Measurements from ENCODE around the gene SLC6A3. TPM values are rescaled to one million over a fixed set of nuclear protein-coding genes. Genes with fewer than 3 reads are reported as not detected.

Gene SLC6A3
- total RNA-seq, 5 donors from 2014 or later (not counting 1 experiment from before 2014, with no cell fraction given), result 0.22 TPM; not detected in 4

GRCh38 chr5:1399737-1400136 is 45.5 kb downstream of the SLC6A3 start:
- no peak for DNase-seq
- no peak for ATAC-seq (replicated peaks in 1 of 4)
- Histone ChIP-seq H3K36me3 (ENCODE audit: control insufficient read depth in 2 of 2, extremely low read depth in 1 of 2, insufficient read depth in 1 of 2, low read length in 1 of 2) (no peaks in the 10 kb centered on the region), H3K9me3 (no peaks in the 10 kb centered on the region), H3K4me1 (ENCODE audit: control insufficient read depth in 1 of 2, extremely low read depth in 1 of 2, insufficient read depth in 2 of 2, low read length in 2 of 2) (no peaks in the 10 kb centered on the region), H3K27me3 (replicated peaks in 1 of 2; ENCODE audit: control insufficient read depth in 2 of 2, extremely low read depth in 1 of 2, insufficient read depth in 2 of 2, low read length in 1 of 2) (peaks cover 0 to 59% of the 10 kb centered on the region in 2 experiments), H3K4me3 (ENCODE audit: control insufficient read depth in 1 of 2, extremely low read depth in 1 of 2, low read length in 1 of 2) (no peak overlapping the region), H3K27ac (ENCODE audit: low read length) (no peak overlapping the region)
- Mint-ChIP-seq H3K27me3 (peaks cover 33 to 37% of the 10 kb centered on the region in 2 donors), H3K4me1 (no peaks in the 10 kb centered on the region), H3K36me3 (no peaks in the 10 kb centered on the region), H3K9me3 (peaks cover 0 to 15% (median 11%) of the 10 kb centered on the region in 3 donors), H3K27ac (no peak overlapping the region), H3K4me3 (no peak overlapping the region)
- WGBS (ENCODE audit: insufficient coverage), result 79% methylated on average over 10 of the region's 11 CpGs
- ChIA-PET POLR2A (no interaction called here), CTCF (no interaction called here)

DNA sequence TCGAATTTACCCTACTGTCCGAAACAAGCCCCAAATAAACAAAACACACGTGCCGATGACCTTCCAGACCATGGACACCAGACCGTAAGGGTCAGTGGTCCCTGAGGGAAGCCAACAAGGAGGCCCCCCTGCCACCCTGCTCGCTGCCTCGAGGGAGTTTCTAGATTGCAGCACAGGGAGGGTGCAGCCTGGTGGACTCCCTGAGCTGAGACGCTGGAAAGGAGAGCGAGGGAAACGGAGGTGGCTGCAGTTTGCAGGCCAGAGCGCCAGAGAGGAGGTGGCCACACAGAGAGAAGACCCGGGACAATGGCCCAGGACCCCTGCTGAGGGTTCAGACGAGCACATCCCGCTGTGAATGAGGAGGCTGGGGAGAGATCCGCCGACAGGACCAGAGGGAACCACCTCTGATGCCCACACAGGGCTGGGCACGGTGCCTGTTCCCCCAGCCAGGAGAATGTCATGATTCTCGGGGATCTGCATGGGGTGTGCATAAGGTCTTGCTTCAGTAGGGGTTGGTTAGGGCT is 48.9 kb downstream of the SLC6A3 start:
- Mint-ChIP-seq H3K36me3 (no peaks in the 10 kb centered on the region), H3K4me1 (no peaks in the 10 kb centered on the region), H3K9me3 (peaks cover 0 to 15% (median 11%) of the 10 kb centered on the region in 3 donors), H3K27me3 (peaks cover 39 to 49% of the 10 kb centered on the region in 2 donors), H3K27ac (no peak overlapping the region), H3K4me3 (no peak overlapping the region)
- DNase-seq (no peak), ATAC-seq (replicated peaks in 1 of 4) (no peak)
- peaks cover 0 to 73% of the 10 kb centered on the region in 2 experiments for H3K27me3 ChIP-seq (replicated peaks in 1 of 2; ENCODE audit: control insufficient read depth in 2 of 2, extremely low read depth in 1 of 2, insufficient read depth in 2 of 2, low read length in 1 of 2)
- ChIA-PET CTCF (no interaction called here), POLR2A (interaction anchor here in 1 of 2 donors (0.5 kb wide), 1 partner anchor 70 kb away, joined by 4 read pairs; no protein-coding TSS in a partner anchor)
- no peaks in the 10 kb centered on the region for H3K36me3 ChIP-seq (ENCODE audit: control insufficient read depth in 2 of 2, extremely low read depth in 1 of 2, insufficient read depth in 1 of 2, low read length in 1 of 2)
- WGBS (ENCODE audit: insufficient coverage), result 59% methylated on average over 14 of the region's 18 CpGs
- no peak overlapping the region for H3K27ac ChIP-seq (ENCODE audit: low read length)
- no peaks in the 10 kb centered on the region for H3K4me1 ChIP-seq (ENCODE audit: control insufficient read depth in 1 of 2, extremely low read depth in 1 of 2, insufficient read depth in 2 of 2, low read length in 2 of 2)
- H3K9me3 ChIP-seq, result no peaks in the 10 kb centered on the region
- no peak overlapping the region for H3K4me3 ChIP-seq (ENCODE audit: control insufficient read depth in 1 of 2, extremely low read depth in 1 of 2, low read length in 1 of 2)

DNA sequence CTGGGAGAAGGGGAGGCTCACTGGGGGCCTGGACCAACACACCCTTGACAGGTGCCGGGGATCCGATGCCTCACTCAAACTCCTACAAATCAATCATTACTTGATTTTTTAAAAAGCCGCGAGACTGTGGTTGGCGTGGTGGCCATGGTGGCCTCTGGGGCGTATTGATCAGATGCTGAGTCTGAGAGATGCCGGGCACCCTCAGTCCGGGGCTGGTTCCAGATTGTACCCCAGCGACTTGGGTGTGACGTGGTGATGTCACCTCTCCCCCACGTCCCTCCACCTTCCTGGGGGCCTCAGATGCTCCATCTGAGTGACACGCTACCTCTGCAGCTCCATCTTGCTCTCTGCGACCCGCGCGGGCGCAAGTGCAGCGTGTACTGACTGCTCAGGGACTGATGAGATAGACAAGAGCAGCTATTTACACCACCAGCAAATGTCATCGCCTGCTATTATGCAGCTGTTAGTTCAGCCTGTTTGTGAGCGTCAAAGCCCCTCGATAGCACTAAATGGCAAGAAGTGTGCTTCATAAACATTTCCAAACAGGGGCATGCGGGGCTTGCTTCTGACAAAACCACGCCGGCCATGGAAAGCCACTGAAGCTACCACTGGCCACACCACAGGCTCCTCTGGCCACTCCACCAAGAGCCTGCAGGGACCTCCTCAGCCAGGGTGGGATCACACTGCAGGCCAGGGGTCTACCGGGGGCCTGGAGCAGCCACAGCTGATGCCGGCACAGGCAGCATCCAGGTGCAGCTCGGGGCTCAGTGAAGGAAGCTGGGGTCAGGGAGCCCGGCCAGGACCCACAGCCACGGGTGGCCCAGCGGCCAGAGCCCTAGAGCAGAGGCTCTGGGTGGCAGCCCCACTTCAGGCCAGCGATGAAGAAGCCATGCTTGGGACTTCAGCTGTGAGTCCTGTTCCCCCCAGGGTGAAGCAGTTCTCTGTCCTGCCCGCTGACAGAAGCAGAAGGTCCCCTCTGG is 50.1 kb downstream of the SLC6A3 start:
- Histone ChIP-seq H3K4me3 (ENCODE audit: control insufficient read depth in 1 of 2, extremely low read depth in 1 of 2, low read length in 1 of 2) (no peak overlapping the region), H3K4me1 (ENCODE audit: control insufficient read depth in 1 of 2, extremely low read depth in 1 of 2, insufficient read depth in 2 of 2, low read length in 2 of 2) (no peaks in the 10 kb centered on the region), H3K9me3 (no peaks in the 10 kb centered on the region), H3K36me3 (ENCODE audit: control insufficient read depth in 2 of 2, extremely low read depth in 1 of 2, insufficient read depth in 1 of 2, low read length in 1 of 2) (no peaks in the 10 kb centered on the region), H3K27ac (ENCODE audit: low read length) (no peak overlapping the region), H3K27me3 (replicated peaks in 1 of 2; ENCODE audit: control insufficient read depth in 2 of 2, extremely low read depth in 1 of 2, insufficient read depth in 2 of 2, low read length in 1 of 2) (peaks cover 0 to 72% of the 10 kb centered on the region in 2 experiments)
- H3K9me3 Mint-ChIP-seq, result peaks cover 0 to 15% (median 11%) of the 10 kb centered on the region in 3 donors
- WGBS (ENCODE audit: insufficient coverage), result 84% methylated on average over 27 of the region's 32 CpGs
- ChIA-PET POLR2A (no interaction called here), CTCF (interaction anchor here (0.5 kb wide), 2 partner anchors 129 to 249 kb away, joined by 4 read pairs; no protein-coding TSS in a partner anchor)
- H3K4me1 Mint-ChIP-seq, result no peaks in the 10 kb centered on the region
- H3K36me3 Mint-ChIP-seq, result no peaks in the 10 kb centered on the region
- no peak for ATAC-seq (replicated peaks in 1 of 4)
- peaks cover 39 to 46% of the 10 kb centered on the region in 2 donors for H3K27me3 Mint-ChIP-seq
- H3K27ac Mint-ChIP-seq, result no peak overlapping the region
- H3K4me3 Mint-ChIP-seq, result no peak overlapping the region
- no peak for DNase-seq

DNA sequence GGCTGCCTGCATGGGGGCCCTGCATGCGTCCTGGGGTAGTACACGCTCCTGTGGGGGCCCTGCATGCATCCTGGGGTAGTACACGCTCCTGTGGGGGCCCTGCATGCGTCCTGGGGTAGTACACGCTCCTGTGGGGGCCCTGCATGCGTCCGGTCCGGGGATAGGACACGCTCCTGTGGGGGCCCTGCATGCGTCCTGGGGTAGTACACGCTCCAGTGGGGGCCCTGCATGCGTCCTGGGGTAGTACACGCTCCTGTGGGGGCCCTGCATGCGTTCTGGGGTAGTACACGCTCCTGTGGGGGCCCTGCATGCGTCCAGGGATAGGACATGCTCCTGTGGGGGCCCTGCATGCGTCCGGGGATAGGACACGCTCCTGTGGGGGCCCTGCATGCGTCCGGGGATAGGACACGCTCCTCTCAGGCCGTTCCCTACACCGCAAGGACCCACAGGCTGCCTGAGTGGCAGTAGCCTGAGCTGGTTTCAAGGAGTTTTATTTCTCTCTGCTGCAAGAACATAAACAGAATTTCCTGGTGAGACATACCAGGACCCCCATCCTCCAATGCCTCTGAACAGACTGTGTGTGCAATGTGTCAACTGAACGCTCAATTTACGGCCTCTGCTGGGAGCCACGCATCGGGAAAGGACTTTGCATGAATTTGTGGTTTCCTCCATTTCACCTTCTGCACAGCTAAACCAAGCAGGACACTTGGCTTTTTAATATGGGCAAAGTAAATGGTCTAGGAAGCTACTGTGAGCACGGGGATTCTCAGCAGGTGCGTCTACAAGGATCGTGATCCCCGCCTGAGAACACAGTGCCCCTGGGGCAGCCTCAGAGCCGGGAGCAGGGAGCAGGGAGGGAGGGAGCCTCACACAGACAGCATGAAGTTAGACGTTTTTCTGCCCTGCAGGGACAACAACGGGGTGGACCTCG is 51.4 kb downstream of the SLC6A3 start:
- ChIA-PET POLR2A (no interaction called here), CTCF (no interaction called here)
- H3K4me1 Mint-ChIP-seq, result no peaks in the 10 kb centered on the region
- Histone ChIP-seq H3K4me1 (ENCODE audit: control insufficient read depth in 1 of 2, extremely low read depth in 1 of 2, insufficient read depth in 2 of 2, low read length in 2 of 2) (no peaks in the 10 kb centered on the region), H3K9me3 (no peaks in the 10 kb centered on the region), H3K27ac (ENCODE audit: low read length) (no peak overlapping the region), H3K4me3 (ENCODE audit: control insufficient read depth in 1 of 2, extremely low read depth in 1 of 2, low read length in 1 of 2) (no peak overlapping the region), H3K27me3 (replicated peaks in 1 of 2; ENCODE audit: control insufficient read depth in 2 of 2, extremely low read depth in 1 of 2, insufficient read depth in 2 of 2, low read length in 1 of 2) (peaks cover 0 to 63% of the 10 kb centered on the region in 2 experiments), H3K36me3 (ENCODE audit: control insufficient read depth in 2 of 2, extremely low read depth in 1 of 2, insufficient read depth in 1 of 2, low read length in 1 of 2) (no peaks in the 10 kb centered on the region)
- no peak for DNase-seq
- no peaks in the 10 kb centered on the region for H3K36me3 Mint-ChIP-seq
- peaks cover 0 to 10% (median 5%) of the 10 kb centered on the region in 3 donors for H3K9me3 Mint-ChIP-seq
- H3K27me3 Mint-ChIP-seq, result peaks cover 33 to 44% of the 10 kb centered on the region in 2 donors
- WGBS (ENCODE audit: insufficient coverage), result 60% methylated on average over 29 of the region's 36 CpGs
- H3K4me3 Mint-ChIP-seq, result no peak overlapping the region
- no peak for ATAC-seq (replicated peaks in 1 of 4)
- no peak overlapping the region for H3K27ac Mint-ChIP-seq

DNA sequence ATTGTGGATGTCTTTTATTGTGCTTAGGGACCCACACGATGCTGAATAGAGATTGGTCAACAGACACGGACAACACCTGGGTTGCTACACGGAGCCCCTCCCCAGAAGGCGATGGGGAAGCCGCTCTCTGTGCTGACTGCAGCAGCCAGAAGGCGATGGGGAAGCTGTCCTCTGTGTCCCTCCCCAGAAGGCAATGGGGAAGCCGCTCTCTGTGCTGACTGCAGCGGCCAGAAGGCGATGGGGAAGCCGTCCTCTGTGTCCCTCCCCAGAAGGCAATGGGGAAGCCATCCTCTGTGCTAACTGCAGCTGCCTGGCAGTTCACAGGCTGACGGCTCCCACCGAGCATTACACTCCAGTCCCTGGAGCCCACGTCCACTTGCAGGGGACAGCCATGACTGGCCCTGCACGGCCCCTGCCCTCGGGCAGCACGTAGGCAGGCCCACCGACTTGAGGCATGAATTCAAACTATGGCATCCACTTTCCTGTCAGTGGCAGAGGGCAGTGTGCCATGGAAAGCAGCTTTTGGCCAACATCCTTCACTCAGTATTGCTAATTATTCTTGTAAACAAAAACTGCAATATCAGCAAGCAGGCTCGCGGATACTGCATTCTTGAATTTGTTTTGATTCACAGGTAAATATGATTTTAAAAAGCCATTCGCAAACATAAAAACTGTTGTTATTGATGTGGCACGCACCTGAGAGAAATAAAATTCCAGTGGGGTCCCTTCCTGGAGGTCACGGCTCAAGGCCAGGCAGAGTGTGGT is 52.3 kb downstream of the SLC6A3 start:
- H3K4me3 ChIP-seq (ENCODE audit: control insufficient read depth in 1 of 2, extremely low read depth in 1 of 2, low read length in 1 of 2), result no peak overlapping the region
- CTCF ChIA-PET, result no interaction called here
- peaks cover 0 to 2% (median 0%) of the 10 kb centered on the region in 3 donors for H3K4me1 Mint-ChIP-seq
- no peaks in the 10 kb centered on the region for H3K4me1 ChIP-seq (ENCODE audit: control insufficient read depth in 1 of 2, extremely low read depth in 1 of 2, insufficient read depth in 2 of 2, low read length in 2 of 2)
- no peak for DNase-seq
- peaks cover 0 to 63% of the 10 kb centered on the region in 2 experiments for H3K27me3 ChIP-seq (replicated peaks in 1 of 2; ENCODE audit: control insufficient read depth in 2 of 2, extremely low read depth in 1 of 2, insufficient read depth in 2 of 2, low read length in 1 of 2)
- no peak overlapping the region for H3K27ac ChIP-seq (ENCODE audit: low read length)
- H3K9me3 Mint-ChIP-seq, result peaks cover 0 to 4% (median 0%) of the 10 kb centered on the region in 3 donors
- no peak for ATAC-seq (replicated peaks in 1 of 4)
- no peaks in the 10 kb centered on the region for H3K9me3 ChIP-seq
- no peak overlapping the region for H3K4me3 Mint-ChIP-seq
- H3K27ac Mint-ChIP-seq, result no peak overlapping the region
- POLR2A ChIA-PET, result interaction anchor here in 1 of 2 donors (0.5 kb wide), 1 partner anchor 189 kb away, joined by 3 read pairs; no protein-coding TSS in a partner anchor
- H3K27me3 Mint-ChIP-seq, result peaks cover 30 to 44% of the 10 kb centered on the region in 2 donors
- no peaks in the 10 kb centered on the region for H3K36me3 ChIP-seq (ENCODE audit: control insufficient read depth in 2 of 2, extremely low read depth in 1 of 2, insufficient read depth in 1 of 2, low read length in 1 of 2)
- H3K36me3 Mint-ChIP-seq, result no peaks in the 10 kb centered on the region
- WGBS (ENCODE audit: insufficient coverage), result 63% methylated on average over 20 of the region's 22 CpGs
